Tibial artery (tissue), 4 donors: ENCODE results near the gene MGRN1.

Experiments used
- DNase-seq, 2 donors: peaks; one replicate each; pipeline ENCODE4 v3.0.0-alpha.2; 2019
- H3K27ac ChIP-seq, 2 donors: fragments of 200-600 bp; sonication (generic) in 1 of 2; 1 replicate in 1 of 2; 2 replicates in 1 of 2; pipeline ENCODE4 v1.5.1; 2018 to 2019; ENCODE audit warnings: mild to moderate bottlenecking in 1 of 2
- H3K27me3 ChIP-seq, 2 donors: fragments of 200-600 bp; sonication (generic) in 1 of 2; one replicate each; pipeline versions ENCODE4 v1.5.1 to v1.6.0; 2016 to 2019
- H3K36me3 ChIP-seq, 3 donors: fragments of 200-600 bp; sonication (generic) in 2 of 3; one replicate each; pipeline ENCODE4 v1.5.1; 2016 to 2019; ENCODE audit warnings: mild to moderate bottlenecking in 2 of 3
- H3K4me1 ChIP-seq, 4 donors: fragments of 200-600 bp; sonication (generic) in 2 of 4; 1 replicate in 3 of 4; 2 replicates in 1 of 4; pipeline ENCODE4 v1.5.1; 2016 to 2019
- H3K4me3 ChIP-seq, 2 donors: fragments of 200-600 bp; sonication (generic) in 1 of 2; 1 replicate in 1 of 2; 2 replicates in 1 of 2; pipeline ENCODE4 v1.5.1; 2018 to 2019; ENCODE audit warnings: mild to moderate bottlenecking in 2 of 2
- H3K9me3 ChIP-seq, 3 donors: fragments of 200-600 bp; sonication (generic) in 1 of 3; one replicate each; pipeline ENCODE4 v1.5.1; 2016 to 2019
- intact Hi-C: fragments of 100-400 bp; cut with DNase I; formaldehyde crosslinking; loops from one replicate; pipeline ENCODE4 v1.15.0; 2023; ENCODE audit warnings: low total_unique reads
- TF ChIP-seq, protein P1 (sequence below), 2 experiments: fragments of 200-600 bp in 1 of 2; fragments of 450-650 bp in 1 of 2; IDR thresholded peaks; one replicate each; pipeline ENCODE4 v1.5.1; 2017 to 2019; ENCODE audit warnings: antibody characterized with exemption in 2 of 2, mild to moderate bottlenecking in 1 of 2, moderate library complexity in 1 of 2

MGRN1 gene

GRCh38 chr16:4704491-4704890 lies 79.9 kb downstream of the MGRN1 start:
- DNase-seq, result no peak
- Histone ChIP-seq H3K27ac (no peak overlapping the region), H3K36me3 (peaks cover 45 to 79% (median 65%) of the 10 kb centered on the region in 3 donors), H3K4me3 (no peak overlapping the region), H3K4me1 (no peaks in the 10 kb centered on the region), H3K9me3 (no peaks in the 10 kb centered on the region), H3K27me3 (no peaks in the 10 kb centered on the region)
- intact Hi-C loops, result no loop called here
- TF ChIP-seq, protein P1, sequence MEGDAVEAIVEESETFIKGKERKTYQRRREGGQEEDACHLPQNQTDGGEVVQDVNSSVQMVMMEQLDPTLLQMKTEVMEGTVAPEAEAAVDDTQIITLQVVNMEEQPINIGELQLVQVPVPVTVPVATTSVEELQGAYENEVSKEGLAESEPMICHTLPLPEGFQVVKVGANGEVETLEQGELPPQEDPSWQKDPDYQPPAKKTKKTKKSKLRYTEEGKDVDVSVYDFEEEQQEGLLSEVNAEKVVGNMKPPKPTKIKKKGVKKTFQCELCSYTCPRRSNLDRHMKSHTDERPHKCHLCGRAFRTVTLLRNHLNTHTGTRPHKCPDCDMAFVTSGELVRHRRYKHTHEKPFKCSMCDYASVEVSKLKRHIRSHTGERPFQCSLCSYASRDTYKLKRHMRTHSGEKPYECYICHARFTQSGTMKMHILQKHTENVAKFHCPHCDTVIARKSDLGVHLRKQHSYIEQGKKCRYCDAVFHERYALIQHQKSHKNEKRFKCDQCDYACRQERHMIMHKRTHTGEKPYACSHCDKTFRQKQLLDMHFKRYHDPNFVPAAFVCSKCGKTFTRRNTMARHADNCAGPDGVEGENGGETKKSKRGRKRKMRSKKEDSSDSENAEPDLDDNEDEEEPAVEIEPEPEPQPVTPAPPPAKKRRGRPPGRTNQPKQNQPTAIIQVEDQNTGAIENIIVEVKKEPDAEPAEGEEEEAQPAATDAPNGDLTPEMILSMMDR (IDR thresholded peaks at IDR 0.05), result no peak

DNA sequence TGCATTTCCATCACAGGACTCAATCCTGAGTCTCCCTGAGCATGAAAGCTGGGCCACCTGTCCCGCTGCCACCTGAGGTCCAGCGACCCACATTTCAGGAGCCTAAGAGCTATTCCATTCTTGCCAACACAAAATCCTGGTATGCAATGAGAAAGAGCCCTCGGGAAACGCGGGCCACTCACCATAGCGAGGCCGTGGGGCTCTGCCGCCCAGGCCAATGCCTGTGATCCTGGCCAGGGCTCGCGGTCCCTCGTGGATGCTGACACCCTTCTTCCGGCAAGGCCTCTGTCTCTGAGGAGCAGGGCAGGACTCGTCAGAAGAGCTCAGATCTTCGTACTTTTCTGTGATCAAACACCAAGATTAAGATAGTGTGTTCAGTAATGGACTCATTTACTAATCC lies 80.3 kb downstream of the MGRN1 start:
- Histone ChIP-seq H3K9me3 (no peaks in the 10 kb centered on the region), H3K27ac (no peak overlapping the region), H3K27me3 (no peaks in the 10 kb centered on the region), H3K4me3 (no peak overlapping the region), H3K36me3 (peaks cover 45 to 79% (median 64%) of the 10 kb centered on the region in 3 donors), H3K4me1 (no peaks in the 10 kb centered on the region)
- intact Hi-C loops, result loop anchor here (5.0 kb wide), 1 partner anchor 92 kb away; the partner anchor contains the start of gene SMIM22
- DNase-seq, result no peak
- TF ChIP-seq, protein P1 (IDR thresholded peaks at IDR 0.05), result no peak

DNA sequence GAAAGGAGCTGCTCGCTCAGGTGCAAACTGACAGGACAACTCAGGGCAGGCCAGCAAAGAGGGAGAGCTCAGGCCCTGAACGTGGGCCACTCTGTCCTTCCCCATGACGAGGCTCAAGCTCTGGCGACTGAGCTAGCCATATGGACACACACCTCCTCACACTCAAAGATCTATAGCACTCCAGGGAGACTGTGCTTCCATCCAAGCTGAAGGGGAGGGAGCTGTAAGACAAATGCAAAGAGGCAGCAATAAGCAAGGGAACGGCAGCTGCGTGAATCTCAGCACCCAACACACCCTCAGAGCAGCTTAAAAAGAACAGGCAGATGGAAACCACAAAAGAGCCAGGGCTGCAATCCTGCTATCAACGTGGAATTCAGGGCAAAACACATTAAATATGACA lies 82.2 kb downstream of the MGRN1 start:
- no peak overlapping the region for H3K27ac ChIP-seq
- H3K4me3 ChIP-seq, result no peak overlapping the region
- H3K9me3 ChIP-seq, result no peaks in the 10 kb centered on the region
- intact Hi-C loops, result loop anchor here (5.0 kb wide), 1 partner anchor 90 kb away; the partner anchor contains the start of gene SMIM22
- TF ChIP-seq, protein P1 (IDR thresholded peaks at IDR 0.05), result no peak
- no peaks in the 10 kb centered on the region for H3K4me1 ChIP-seq
- no peaks in the 10 kb centered on the region for H3K27me3 ChIP-seq
- DNase-seq, result no peak
- H3K36me3 ChIP-seq, result peaks cover 31 to 79% (median 63%) of the 10 kb centered on the region in 3 donors

- TF ChIP-seq, protein P1 (IDR thresholded peaks at IDR 0.05), result no peak
- no peak for DNase-seq
- H3K36me3 ChIP-seq, result peaks cover 51 to 86% (median 62%) of the 10 kb centered on the region in 3 donors
- no peak overlapping the region for H3K27ac ChIP-seq
- intact Hi-C loops, result loop anchor here (5.0 kb wide), 1 partner anchor 88 kb away; the partner anchor contains the start of gene SMIM22
- no peaks in the 10 kb centered on the region for H3K9me3 ChIP-seq
- H3K4me3 ChIP-seq, result no peak overlapping the region
- no peaks in the 10 kb centered on the region for H3K27me3 ChIP-seq
- H3K4me1 ChIP-seq, result no peaks in the 10 kb centered on the region
These were observed 84.9 kb downstream of the MGRN1 start for GRCh38 chr16:4709481-4709880.

DNA sequence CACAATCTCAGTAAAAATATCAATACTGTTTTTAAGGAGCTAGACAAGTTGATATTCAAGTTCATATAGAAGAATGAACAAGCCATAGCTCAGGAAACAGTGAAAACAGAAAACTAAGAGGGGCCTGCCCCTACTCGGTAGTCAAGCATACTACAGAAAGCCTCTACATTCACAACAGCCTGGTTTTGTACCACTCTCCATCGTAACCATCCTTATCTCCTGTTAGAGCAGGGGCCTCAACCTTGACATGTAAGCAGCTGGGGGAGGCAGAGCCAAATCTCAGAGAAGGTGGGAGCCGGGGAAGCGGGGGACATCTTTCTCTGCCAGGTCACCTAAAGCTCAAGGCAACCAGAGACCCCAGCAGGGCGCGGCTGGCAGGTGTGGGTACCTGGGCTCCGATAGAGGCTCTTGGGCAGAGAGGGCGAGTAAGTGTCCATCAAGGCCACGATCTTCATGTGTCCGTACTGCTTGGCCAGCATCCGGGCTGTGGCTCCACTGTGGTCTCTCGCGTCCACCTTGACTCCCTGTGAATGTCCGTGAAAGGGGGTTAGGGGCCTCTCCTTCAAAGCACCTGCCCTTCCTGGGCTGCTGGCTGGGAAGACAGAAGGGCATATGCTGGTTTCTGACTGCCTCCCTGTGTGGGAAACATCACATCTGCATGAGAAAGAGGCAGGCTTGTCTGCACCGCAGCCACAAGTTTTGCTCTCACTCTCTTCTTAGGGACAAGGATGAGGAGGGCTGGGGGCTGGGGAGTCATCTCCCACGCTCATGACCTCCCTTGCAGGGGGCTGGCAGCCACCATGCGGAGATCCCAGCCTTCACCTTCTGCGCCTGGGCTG lies 89.3 kb downstream of the MGRN1 start:
- Histone ChIP-seq H3K4me1 (no peaks in the 10 kb centered on the region), H3K9me3 (no peaks in the 10 kb centered on the region), H3K4me3 (no peak overlapping the region), H3K36me3 (peaks cover 44 to 96% (median 53%) of the 10 kb centered on the region in 3 donors), H3K27me3 (no peaks in the 10 kb centered on the region), H3K27ac (no peak overlapping the region)
- intact Hi-C loops, result no loop called here
- DNase-seq, result no peak
- TF ChIP-seq, protein P1 (IDR thresholded peaks at IDR 0.05), result no peak
